Measurements from ENCODE around the gene PTK7. TPM values are rescaled to one million over a fixed set of nuclear protein-coding genes. Genes with fewer than 3 reads are reported as not detected.

The PTK7 gene
- total RNA-seq, 6 experiments from 2014 or later: 62.8 to 115 (median 66.7) TPM

GRCh38 chr6:43124481-43124880 is 48.4 kb downstream of the PTK7 start:
- peaks cover 86% of the 10 kb centered on the region for H3K4me1 Mint-ChIP-seq (ENCODE audit: low read depth)
- TF ChIP-seq CTCF (IDR thresholded peaks at IDR 0.05): no peak

GRCh38 chr6:43125119-43125518 is 49.0 kb downstream of the PTK7 start:
- peak; percentile 15; the same call in 1 of the 2 replicates for TF ChIP-seq CTCF (IDR thresholded peaks at IDR 0.05)
- H3K9me3 Mint-ChIP-seq: no peaks in the 10 kb centered on the region
- no peak overlapping the region for H3K4me3 Mint-ChIP-seq
- peaks cover 86% of the 10 kb centered on the region for H3K4me1 Mint-ChIP-seq (ENCODE audit: low read depth)
- peaks cover 4% of the 10 kb centered on the region; the same call in 1 of the 2 replicates for H3K36me3 Mint-ChIP-seq (ENCODE audit: low read depth)
- H3K27me3 Mint-ChIP-seq (ENCODE audit: insufficient read depth): peaks cover 4% of the 10 kb centered on the region
- peak; percentile 77 for DNase-seq
- H3K27ac Mint-ChIP-seq: peak overlapping the region; percentile 91

More at GRCh38 chr6:43124481-43124880, 48.4 kb downstream of the PTK7 start:
- Mint-ChIP-seq H3K9me3 (no peaks in the 10 kb centered on the region), H3K36me3 (ENCODE audit: low read depth) (peaks cover 4% of the 10 kb centered on the region; the same call in 1 of the 2 replicates), H3K4me3 (no peak overlapping the region), H3K27me3 (ENCODE audit: insufficient read depth) (peaks cover 4% of the 10 kb centered on the region), H3K27ac (peak overlapping the region; percentile 97; the same call in 1 of the 2 replicates)
- no peak for DNase-seq

GRCh38 chr6:43125555-43125954 is 49.4 kb downstream of the PTK7 start:
- DNase-seq: no peak
- Mint-ChIP-seq H3K27ac (peak overlapping the region; percentile 91), H3K27me3 (ENCODE audit: insufficient read depth) (peaks cover 4% of the 10 kb centered on the region), H3K36me3 (ENCODE audit: low read depth) (peaks cover 4% of the 10 kb centered on the region; the same call in 1 of the 2 replicates), H3K4me1 (ENCODE audit: low read depth) (peaks cover 82% of the 10 kb centered on the region), H3K9me3 (no peaks in the 10 kb centered on the region), H3K4me3 (no peak overlapping the region)
- no peak for TF ChIP-seq CTCF (IDR thresholded peaks at IDR 0.05)

- Mint-ChIP-seq H3K27me3 (ENCODE audit: insufficient read depth) (peaks cover 5% of the 10 kb centered on the region; the same call in 1 of the 2 replicates), H3K27ac (no peak overlapping the region), H3K4me3 (no peak overlapping the region), H3K4me1 (ENCODE audit: low read depth) (peaks cover 66% of the 10 kb centered on the region), H3K36me3 (ENCODE audit: low read depth) (peaks cover 4% of the 10 kb centered on the region; the same call in 1 of the 2 replicates), H3K9me3 (no peaks in the 10 kb centered on the region)
- DNase-seq: no peak
- no peak for TF ChIP-seq CTCF (IDR thresholded peaks at IDR 0.05)
These were observed 51.1 kb downstream of the PTK7 start for GRCh38 chr6:43127180-43127579.

GRCh38 chr6:43127877-43128276 is 51.8 kb downstream of the PTK7 start:
- no peak overlapping the region for H3K4me3 Mint-ChIP-seq
- no peak for TF ChIP-seq CTCF (IDR thresholded peaks at IDR 0.05)
- no peaks in the 10 kb centered on the region for H3K9me3 Mint-ChIP-seq
- H3K27ac Mint-ChIP-seq: no peak overlapping the region
- peaks cover 59% of the 10 kb centered on the region for H3K4me1 Mint-ChIP-seq (ENCODE audit: low read depth)
- H3K27me3 Mint-ChIP-seq (ENCODE audit: insufficient read depth): peaks cover 6% of the 10 kb centered on the region; the same call in 1 of the 2 replicates
- peaks cover 4% of the 10 kb centered on the region; the same call in 1 of the 2 replicates for H3K36me3 Mint-ChIP-seq (ENCODE audit: low read depth)
- DNase-seq: no peak
